T-cell (primary cell): ENCODE measurements around the gene STX16. TPM values are rescaled to one million over a fixed set of nuclear protein-coding genes. Genes with fewer than 3 reads are reported as not detected.

Experiments
- ATAC-seq, 4 experiments: fragments of 200-7000 bp in 3 of 4; fragments of 150-1000 bp in 1 of 4; cut with Tn5 transposase; replicated peaks in 1 of 4; 1 replicate in 3 of 4; 2 replicates in 1 of 4; pipeline ENCODE4 v1.10.0; 2021; ENCODE audit warnings: moderate library complexity in 3 of 4, mild to moderate bottlenecking in 2 of 4, moderate number of reproducible peaks in 1 of 4
- CTCF ChIA-PET, 2 donors: fragments of 300-600 bp; sonication (Branson Sonifier 250); formaldehyde crosslinking; loops; one replicate each; lab custom pipeline; 2022; ENCODE audit warnings: antibody characterized with exemption in 2 of 2; lab: Charles Lee
- POLR2A ChIA-PET, 2 donors: fragments of 300-600 bp; sonication (Branson Sonifier 250); formaldehyde crosslinking; loops; one replicate each; lab custom pipeline; 2022; ENCODE audit warnings: antibody characterized with exemption in 2 of 2; lab: Charles Lee
- DNase-seq, 35 experiments: peaks; one replicate each; pipeline versions ENCODE4 v3.0.0 to v3.0.0-alpha.2; 2013 to 2023
- H3K27ac ChIP-seq: one replicate; pipeline ENCODE4 v1.5.1; 2013; ENCODE audit warnings: low read length
- H3K27me3 ChIP-seq, 2 experiments: replicated peaks in 1 of 2; 1 replicate in 1 of 2; 2 replicates in 1 of 2; pipeline versions ENCODE4 v1.6.1 to v1.7.0; 2013; ENCODE audit warnings: low read length in 1 of 2, mixed read lengths in 1 of 2; ENCODE audit not compliant: control insufficient read depth in 2 of 2, insufficient read depth in 2 of 2; ENCODE audit errors: extremely low read depth in 1 of 2
- H3K36me3 ChIP-seq, 2 donors: 1 replicate in 1 of 2; 2 replicates in 1 of 2; pipeline versions ENCODE4 v1.6.1 to v1.7.0; 2013; ENCODE audit warnings: low read length in 1 of 2; ENCODE audit not compliant: control insufficient read depth in 2 of 2, insufficient read depth in 1 of 2; ENCODE audit errors: extremely low read depth in 1 of 2
- H3K4me1 ChIP-seq, 2 experiments: 1 replicate in 1 of 2; 2 replicates in 1 of 2; pipeline versions ENCODE4 v1.6.1 to v1.7.0; 2013; ENCODE audit warnings: low read length in 2 of 2, mixed read lengths in 1 of 2; ENCODE audit not compliant: insufficient read depth in 2 of 2, control insufficient read depth in 1 of 2; ENCODE audit errors: extremely low read depth in 1 of 2
- H3K4me3 ChIP-seq, 2 donors: 1 replicate in 1 of 2; 2 replicates in 1 of 2; pipeline versions ENCODE4 v1.5.1 to v1.7.0; 2013; ENCODE audit warnings: mild to moderate bottlenecking in 2 of 2, low read length in 1 of 2, moderate library complexity in 1 of 2; ENCODE audit not compliant: control insufficient read depth in 1 of 2; ENCODE audit errors: extremely low read depth in 1 of 2
- H3K9me3 ChIP-seq: 2 replicates; pipeline ENCODE4 v1.7.0; 2013
- H3K27ac Mint-ChIP-seq, 2 donors: one replicate each; pipeline ENCODE4 v1.8.0; 2020 to 2021; ENCODE audit warnings: mild to moderate bottlenecking in 2 of 2, mixed read lengths in 2 of 2
- H3K27me3 Mint-ChIP-seq, 2 donors: one replicate each; pipeline ENCODE4 v1.8.0; 2021 to 2022; ENCODE audit warnings: mixed read lengths in 2 of 2
- H3K36me3 Mint-ChIP-seq: one replicate; pipeline ENCODE4 v1.8.0; 2021; ENCODE audit warnings: mixed read lengths
- H3K4me1 Mint-ChIP-seq, 3 donors: one replicate each; pipeline ENCODE4 v1.8.0; 2020 to 2022; ENCODE audit warnings: mixed read lengths in 3 of 3, mild to moderate bottlenecking in 1 of 3
- H3K4me3 Mint-ChIP-seq, 3 donors: one replicate each; pipeline ENCODE4 v1.8.0; 2020 to 2022; ENCODE audit warnings: mild to moderate bottlenecking in 3 of 3, mixed read lengths in 3 of 3, moderate library complexity in 3 of 3
- H3K9me3 Mint-ChIP-seq, 3 donors: one replicate each; pipeline ENCODE4 v1.8.0; 2020 to 2022; ENCODE audit warnings: mixed read lengths in 3 of 3
- WGBS: methylation state at CpG from one replicate; pipeline ENCODE4 v1.1.5; 2013; ENCODE audit warnings: missing lambda C conversion rate; ENCODE audit not compliant: insufficient coverage; 5-methylcytosine and 5-hydroxymethylcytosine counted together
- total RNA-seq, 35 experiments: library from RNA in 6 of 35; stranded (reverse) in 6 of 35; fragments of 120-200 nt in 1 of 35; gene quantifications; one replicate each; pipeline versions ENCODE4 v1.2.1 to v1.2.4 and lab custom pipeline; 2013 to 2026

Gene STX16
- total RNA-seq, 5 donors from 2014 or later (not counting 1 experiment from before 2014, with no cell fraction given), result 154 to 213 (median 178) TPM

DNA sequence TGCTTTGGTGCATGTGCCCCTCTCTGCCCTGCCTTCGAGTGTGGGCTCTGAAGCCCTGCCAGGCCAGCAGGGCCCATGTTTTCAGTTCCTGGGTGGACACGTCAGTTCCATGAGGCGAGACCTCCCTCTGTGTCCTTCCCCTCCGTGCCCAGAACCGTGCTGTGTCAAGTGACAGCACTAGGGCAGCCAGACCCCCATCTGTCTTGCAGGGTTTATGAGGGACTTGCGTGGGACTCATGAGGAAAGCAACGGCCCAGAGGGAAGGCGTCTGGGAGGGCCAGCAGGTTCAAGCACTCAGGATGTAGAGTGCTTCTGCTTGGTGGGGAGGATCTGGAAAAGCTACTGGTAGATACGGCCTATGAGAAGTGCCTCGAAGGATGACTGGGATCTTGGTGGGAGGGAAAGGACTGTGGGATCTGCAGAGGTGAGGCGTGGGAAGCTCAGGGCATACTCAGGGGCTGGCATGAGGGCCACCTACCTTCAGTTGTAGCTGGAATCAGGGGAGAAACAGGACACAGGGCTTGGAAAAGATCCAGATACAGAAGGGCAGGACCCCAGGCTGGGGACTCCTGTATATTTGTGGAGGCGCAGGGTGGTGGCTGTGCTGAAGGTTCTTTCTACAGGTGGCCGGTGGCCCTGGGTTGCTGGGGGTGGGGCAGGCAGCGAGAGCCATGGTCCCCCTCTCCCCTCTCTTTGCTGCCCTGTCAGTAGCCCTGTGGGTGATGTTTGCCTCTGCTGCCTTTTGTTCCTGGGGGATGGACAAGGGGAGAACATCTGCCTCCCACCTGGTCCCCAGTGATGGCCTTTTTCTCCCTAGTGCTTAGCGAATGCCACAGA is 47.0 kb downstream of the STX16 start:
- 97% methylated on average over 11 of the region's 15 CpGs for WGBS
- ChIA-PET POLR2A (no interaction called here), CTCF (no interaction called here)
- Mint-ChIP-seq H3K9me3 (no peaks in the 10 kb centered on the region), H3K27ac (no peak overlapping the region), H3K36me3 (peaks cover 29% of the 10 kb centered on the region), H3K4me1 (peaks cover 0 to 12% (median 8%) of the 10 kb centered on the region in 3 donors), H3K4me3 (no peak overlapping the region), H3K27me3 (no peaks in the 10 kb centered on the region)
- ATAC-seq, result no peak
- H3K4me3 ChIP-seq, result no peak overlapping the region
- no peak for DNase-seq
- H3K27me3 ChIP-seq, result no peaks in the 10 kb centered on the region
- H3K9me3 ChIP-seq, result no peaks in the 10 kb centered on the region
- no peak overlapping the region for H3K27ac ChIP-seq
- H3K36me3 ChIP-seq, result peaks cover 15 to 34% of the 10 kb centered on the region in 2 donors
- H3K4me1 ChIP-seq, result peaks cover 0 to 19% of the 10 kb centered on the region in 2 experiments

DNA sequence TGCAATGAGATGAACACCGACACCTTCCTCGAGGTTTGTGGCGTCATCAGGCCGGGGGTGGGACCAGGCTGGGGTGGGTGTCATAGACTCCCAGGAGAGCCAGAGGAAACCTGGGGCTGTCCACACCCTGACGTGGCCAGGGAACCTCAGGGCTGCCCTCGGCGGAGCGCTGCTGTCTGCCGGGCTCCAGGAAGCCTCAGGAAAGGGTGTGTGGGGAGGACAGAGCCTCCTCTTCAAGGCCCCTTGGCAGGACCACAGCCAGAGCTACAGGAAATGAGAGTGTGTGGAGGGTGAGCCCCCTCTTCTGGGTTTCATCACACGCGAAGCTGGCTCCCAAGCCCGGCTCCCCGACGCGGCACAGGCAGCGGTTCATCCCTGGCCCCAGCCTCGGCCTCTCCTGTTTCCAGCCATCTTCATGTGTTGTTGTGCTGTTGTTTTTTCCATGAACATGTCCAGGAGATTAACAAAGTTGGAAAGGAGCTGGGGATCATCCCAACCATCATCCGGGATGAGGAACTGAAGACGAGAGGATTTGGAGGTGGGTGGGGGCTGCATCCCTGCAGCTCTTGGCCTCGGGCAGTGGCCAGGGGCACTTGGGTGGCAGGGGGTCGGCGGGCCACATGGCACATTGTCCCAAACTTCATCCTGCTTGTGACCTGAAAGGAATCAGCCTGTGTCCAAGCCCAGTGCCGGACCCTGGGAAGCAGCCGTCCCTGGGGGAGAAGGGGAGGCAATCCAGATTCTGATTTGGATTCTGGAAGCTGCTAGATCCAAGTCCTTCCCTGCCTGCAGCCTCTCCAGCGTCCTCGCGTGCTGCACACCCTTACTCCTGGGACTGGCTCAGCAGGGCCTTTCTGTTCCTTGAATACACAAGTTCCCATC is 47.9 kb downstream of the STX16 start:
- Histone ChIP-seq H3K36me3 (peaks cover 17 to 43% of the 10 kb centered on the region in 2 donors), H3K27me3 (no peaks in the 10 kb centered on the region), H3K9me3 (no peaks in the 10 kb centered on the region), H3K4me1 (peaks cover 0 to 10% of the 10 kb centered on the region in 2 experiments), H3K4me3 (no peak overlapping the region), H3K27ac (no peak overlapping the region)
- no peaks in the 10 kb centered on the region for H3K9me3 Mint-ChIP-seq
- DNase-seq (no peak), ATAC-seq (no peak)
- H3K27me3 Mint-ChIP-seq, result no peaks in the 10 kb centered on the region
- H3K4me3 Mint-ChIP-seq, result no peak overlapping the region
- CTCF ChIA-PET, result no interaction called here
- H3K4me1 Mint-ChIP-seq, result peaks cover 0 to 4% (median 4%) of the 10 kb centered on the region in 3 donors
- peaks cover 35% of the 10 kb centered on the region for H3K36me3 Mint-ChIP-seq
- H3K27ac Mint-ChIP-seq, result no peak overlapping the region
- POLR2A ChIA-PET, result interaction anchor here in 1 of 2 donors (0.7 kb wide), 1 partner anchor 39 kb away, joined by 3 read pairs; no protein-coding TSS in a partner anchor
- 94% methylated on average over 16 of the region's 27 CpGs for WGBS

DNA sequence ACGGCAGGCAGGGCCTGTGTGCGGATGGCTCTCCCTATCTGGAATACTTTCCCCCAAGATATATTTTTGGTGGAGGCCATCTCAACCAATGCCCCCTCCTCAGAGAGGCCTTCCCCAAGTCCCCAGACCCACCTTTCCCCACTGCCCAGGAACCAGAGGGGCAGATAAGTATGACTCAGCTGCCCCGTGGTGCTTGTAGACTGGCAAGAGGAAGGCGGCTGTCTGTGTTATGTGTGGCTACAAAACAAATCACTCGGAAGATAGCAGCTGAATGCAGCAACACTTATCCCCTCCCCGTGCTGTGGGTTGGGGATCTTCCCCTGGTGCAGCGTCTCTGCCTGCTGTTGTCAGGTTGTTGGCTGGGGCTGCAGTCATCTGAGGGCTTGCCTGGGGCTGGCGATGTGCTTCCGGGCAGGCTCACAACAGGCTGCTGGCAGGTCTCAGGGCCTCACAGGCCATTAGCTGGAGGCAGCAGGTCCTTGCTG is 48.6 kb downstream of the STX16 start:
- Mint-ChIP-seq H3K36me3 (peaks cover 37% of the 10 kb centered on the region), H3K4me3 (no peak overlapping the region), H3K4me1 (no peaks in the 10 kb centered on the region), H3K9me3 (no peaks in the 10 kb centered on the region), H3K27ac (no peak overlapping the region), H3K27me3 (no peaks in the 10 kb centered on the region)
- H3K4me3 ChIP-seq, result no peak overlapping the region
- H3K27me3 ChIP-seq, result no peaks in the 10 kb centered on the region
- ChIA-PET CTCF (no interaction called here), POLR2A (no interaction called here)
- no peak for DNase-seq
- peaks cover 0 to 4% of the 10 kb centered on the region in 2 experiments for H3K4me1 ChIP-seq
- H3K9me3 ChIP-seq, result no peaks in the 10 kb centered on the region
- H3K36me3 ChIP-seq, result peaks cover 19 to 46% of the 10 kb centered on the region in 2 donors
- no peak for ATAC-seq
- WGBS, result 100% methylated on average over 5 of the region's 9 CpGs
- no peak overlapping the region for H3K27ac ChIP-seq

DNA sequence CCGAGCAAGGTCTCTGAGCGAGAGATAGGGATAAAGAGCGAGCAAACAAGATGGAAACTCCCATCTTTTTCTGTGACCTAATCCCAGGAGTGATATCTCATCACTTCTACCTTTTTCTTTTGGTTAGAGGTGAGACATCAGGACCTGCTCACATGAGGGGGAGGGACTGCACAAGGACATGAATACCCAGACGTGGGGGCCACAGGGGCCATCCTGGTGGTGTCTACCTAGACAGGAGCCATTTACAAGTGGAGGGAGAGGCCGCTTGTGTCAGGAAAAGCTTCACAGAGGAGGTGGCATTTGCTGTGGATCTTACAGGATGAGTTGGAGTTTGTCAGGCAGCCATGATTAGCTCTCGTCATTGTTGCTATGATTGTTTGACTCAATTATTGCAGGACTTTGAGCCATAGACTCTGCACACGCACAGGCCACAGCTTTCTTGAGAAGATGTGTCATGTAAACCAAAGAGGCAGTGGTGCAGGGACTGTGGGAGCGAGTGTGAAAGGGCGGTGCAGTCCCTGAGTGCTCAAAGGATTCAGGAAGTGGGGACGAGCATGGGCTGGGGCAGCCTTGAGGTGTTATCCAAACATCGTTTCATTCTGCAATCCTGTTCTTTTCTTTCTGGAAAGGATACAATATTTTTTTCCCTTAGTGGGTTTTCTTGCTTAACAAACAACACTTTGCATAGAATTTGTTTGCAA is 49.2 kb downstream of the STX16 start:
- POLR2A ChIA-PET, result no interaction called here
- H3K4me3 Mint-ChIP-seq, result no peak overlapping the region
- peak in 1 of 35 experiments; percentile 3 for DNase-seq
- no peak overlapping the region for H3K27ac ChIP-seq
- CTCF ChIA-PET, result no interaction called here
- no peak overlapping the region for H3K4me3 ChIP-seq
- no peaks in the 10 kb centered on the region for H3K9me3 ChIP-seq
- H3K27ac Mint-ChIP-seq, result no peak overlapping the region
- no peaks in the 10 kb centered on the region for H3K27me3 ChIP-seq
- no peaks in the 10 kb centered on the region for H3K27me3 Mint-ChIP-seq
- ATAC-seq, result no peak
- no peaks in the 10 kb centered on the region for H3K9me3 Mint-ChIP-seq
- H3K36me3 ChIP-seq, result peaks cover 19 to 49% of the 10 kb centered on the region in 2 donors
- H3K4me1 Mint-ChIP-seq, result no peaks in the 10 kb centered on the region
- peaks cover 41% of the 10 kb centered on the region for H3K36me3 Mint-ChIP-seq
- H3K4me1 ChIP-seq, result peaks cover 0 to 2% of the 10 kb centered on the region in 2 experiments
- 88% methylated on average over 6 of the region's 11 CpGs for WGBS

DNA sequence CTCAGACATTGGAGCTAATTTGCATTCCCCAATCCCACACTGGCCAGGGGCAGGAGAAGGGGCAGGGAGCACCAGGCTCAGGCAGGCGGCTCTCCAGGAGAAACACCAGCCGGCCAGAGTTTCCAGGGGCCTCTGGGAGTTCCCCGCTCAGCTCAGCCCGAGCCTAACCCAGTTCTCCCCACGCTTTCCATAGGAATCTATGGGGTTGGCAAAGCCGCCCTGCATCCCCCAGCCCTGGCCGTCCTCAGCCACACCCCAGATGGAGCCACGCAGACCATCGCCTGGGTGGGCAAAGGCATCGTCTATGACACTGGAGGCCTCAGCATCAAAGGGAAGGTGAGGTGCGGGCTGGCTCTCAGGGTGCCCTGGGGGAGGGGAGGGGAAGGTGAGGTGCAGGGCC is 49.7 kb downstream of the STX16 start:
- Mint-ChIP-seq H3K36me3 (peaks cover 45% of the 10 kb centered on the region), H3K9me3 (no peaks in the 10 kb centered on the region), H3K27ac (no peak overlapping the region), H3K27me3 (no peaks in the 10 kb centered on the region), H3K4me1 (no peaks in the 10 kb centered on the region), H3K4me3 (no peak overlapping the region)
- WGBS, result 100% methylated on average over 7 of the region's 11 CpGs
- Histone ChIP-seq H3K27ac (no peak overlapping the region), H3K4me3 (no peak overlapping the region), H3K9me3 (no peaks in the 10 kb centered on the region), H3K36me3 (peaks cover 19 to 47% of the 10 kb centered on the region in 2 donors), H3K27me3 (no peaks in the 10 kb centered on the region), H3K4me1 (peaks cover 0 to 2% of the 10 kb centered on the region in 2 experiments)
- no peak for DNase-seq
- ChIA-PET CTCF (no interaction called here), POLR2A (no interaction called here)
- no peak for ATAC-seq
